NCI-H1436 treated with DMSO at 0.1 percent for 48 hours (cell line): ENCODE results near the gene CEBPG.

ENCODE experiments used
- DNase-seq: peaks from one replicate; lab custom pipeline; 2025; lab: John Stamatoyannopoulos, UW

The CEBPG gene

GRCh38 chr19:33373453-33374235, at the start of gene CEBPG:
TSS of gene CEBPG (plus strand) at chr19:33373709. CDS start at chr19:33379240, 5,531 bp downstream.
- DNase-seq: peak; percentile 16

- DNase-seq: no peak
Observed at GRCh38 chr19:33324628-33325027, 48.9 kb upstream of the CEBPG start.

- DNase-seq: no peak
Observed at GRCh38 chr19:33325920-33326319, 47.6 kb upstream of the CEBPG start.

GRCh38 chr19:33329060-33329459, 44.4 kb upstream of the CEBPG start:
- no peak for DNase-seq

GRCh38 chr19:33329736-33330135, 43.8 kb upstream of the CEBPG start:
- DNase-seq: no peak

- DNase-seq: no peak
Observed at GRCh38 chr19:33332248-33332647, 41.3 kb upstream of the CEBPG start.

- no peak for DNase-seq
Observed at GRCh38 chr19:33333151-33333550, 40.4 kb upstream of the CEBPG start.

- DNase-seq: no peak
Observed at GRCh38 chr19:33333642-33334041, 39.9 kb upstream of the CEBPG start.

- no peak for DNase-seq
Observed at GRCh38 chr19:33334271-33334670, 39.2 kb upstream of the CEBPG start.

GRCh38 chr19:33335446-33335845, 38.1 kb upstream of the CEBPG start:
- DNase-seq: no peak

- DNase-seq: no peak
Observed at GRCh38 chr19:33339016-33339984, 34.2 kb upstream of the CEBPG start.

GRCh38 chr19:33340991-33341390, 32.5 kb upstream of the CEBPG start:
- DNase-seq: no peak

GRCh38 chr19:33343301-33343700, 30.2 kb upstream of the CEBPG start:
- no peak for DNase-seq

- DNase-seq: no peak
Observed at GRCh38 chr19:33343859-33344572, 29.5 kb upstream of the CEBPG start.

GRCh38 chr19:33344573-33344925, 29.0 kb upstream of the CEBPG start:
- DNase-seq: no peak

GRCh38 chr19:33345163-33345562, 28.3 kb upstream of the CEBPG start:
- DNase-seq: no peak

GRCh38 chr19:33346665-33347064, 26.8 kb upstream of the CEBPG start:
- DNase-seq: no peak

GRCh38 chr19:33347300-33347699, 26.2 kb upstream of the CEBPG start:
- DNase-seq: no peak

- no peak for DNase-seq
Observed at GRCh38 chr19:33348301-33349010, 25.1 kb upstream of the CEBPG start.

- DNase-seq: no peak
Observed at GRCh38 chr19:33349319-33350289, 23.9 kb upstream of the CEBPG start.
